Activated CD8-positive, alpha-beta memory T cell treated with anti-CD3 and anti-CD28 coated beads for 24 hours (primary cell): ENCODE results near the gene G6PC2.
"Not testable (repeated sequence)": the region's sequence is repeated elsewhere in the genome, so short reads cannot be mapped to it uniquely, and the experiment has no call there.

Source experiments
- DNase-seq: peaks from one replicate; pipeline ENCODE4 v3.0.0-alpha.2; 2020

The G6PC2 gene

GRCh38 chr2:168907940-168908662 is 7.0 kb downstream of the G6PC2 start:
- DNase-seq, result no peak

DNA sequence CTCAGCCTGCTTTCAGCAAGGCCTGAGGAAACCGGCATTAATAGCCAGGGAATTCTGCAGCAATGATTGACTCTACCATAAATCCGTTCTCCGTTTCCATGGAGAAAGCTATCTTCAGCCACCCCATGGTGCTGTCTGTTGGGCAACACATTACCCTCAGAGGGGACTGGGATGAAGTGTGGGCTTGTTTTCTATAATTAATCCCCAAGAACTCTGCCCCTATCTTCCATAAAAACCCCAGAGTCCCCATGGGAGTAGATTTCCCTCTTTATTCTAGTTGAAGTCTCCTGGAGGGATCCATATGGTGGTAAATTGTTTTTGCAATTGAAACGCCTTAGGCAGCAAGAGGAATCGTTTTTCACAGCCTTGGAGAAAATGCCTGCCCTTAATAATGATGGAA is 9.2 kb downstream of the G6PC2 start:
- DNase-seq, result no peak

- no peak for DNase-seq
Measured at GRCh38 chr2:168912466-168912865, 11.4 kb downstream of the G6PC2 start.

- DNase-seq, result no peak
Measured at GRCh38 chr2:168912901-168913369, 11.8 kb downstream of the G6PC2 start.

DNA sequence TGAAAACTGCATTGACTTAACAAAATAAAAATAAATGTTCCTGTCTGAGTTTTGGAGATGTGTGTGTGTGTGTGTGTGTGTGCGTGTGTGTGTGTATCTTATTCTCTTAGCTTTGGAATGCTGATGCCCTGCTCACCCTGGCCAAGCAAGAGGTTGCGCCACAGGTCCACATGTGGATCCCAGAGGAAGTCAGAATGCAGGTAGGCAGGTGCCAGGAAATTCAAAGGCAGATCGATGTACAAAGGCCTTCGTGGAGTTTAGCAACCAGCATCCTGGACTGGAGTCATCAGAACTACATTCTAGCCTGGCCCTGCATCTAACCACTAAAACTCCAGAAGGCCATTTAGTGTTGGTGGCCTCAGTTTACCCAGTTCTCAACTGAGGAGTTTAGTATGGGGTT is 12.4 kb downstream of the G6PC2 start:
- no peak for DNase-seq

GRCh38 chr2:168915441-168916330 is 14.6 kb downstream of the G6PC2 start:
- DNase-seq, result no peak

- DNase-seq, result no peak
Measured at GRCh38 chr2:168916331-168916675, 15.2 kb downstream of the G6PC2 start.

DNA sequence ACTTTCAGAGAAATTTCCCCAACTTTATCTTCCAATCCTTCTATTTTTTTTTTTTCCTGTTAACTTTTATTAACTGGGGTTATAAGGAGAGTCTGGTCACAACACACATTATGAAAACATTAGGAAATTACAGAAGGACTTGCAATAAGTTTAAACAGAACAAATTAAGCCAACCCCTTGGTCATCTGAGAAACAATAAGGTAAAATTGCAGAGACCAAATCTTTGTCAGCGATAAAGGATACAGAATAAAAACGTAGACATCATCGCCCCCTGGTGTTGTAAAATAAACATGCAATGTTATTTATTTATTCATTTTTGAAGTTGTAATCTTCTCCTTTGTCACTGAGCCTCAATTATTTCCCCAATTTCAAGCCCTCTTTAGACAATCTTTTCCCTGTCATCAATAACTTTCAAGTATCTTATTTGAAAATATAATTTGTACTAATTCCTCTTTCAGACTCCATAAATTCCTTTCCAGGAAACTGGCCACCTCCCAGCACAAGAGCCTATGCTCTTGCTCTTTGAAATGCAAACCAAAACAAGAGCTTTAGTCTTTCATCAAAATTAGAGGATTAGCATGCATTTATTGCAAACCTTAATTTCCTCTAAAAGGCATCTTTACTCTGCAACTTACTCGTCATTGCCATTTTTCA is 19.5 kb downstream of the G6PC2 start:
- no peak for DNase-seq

DNA sequence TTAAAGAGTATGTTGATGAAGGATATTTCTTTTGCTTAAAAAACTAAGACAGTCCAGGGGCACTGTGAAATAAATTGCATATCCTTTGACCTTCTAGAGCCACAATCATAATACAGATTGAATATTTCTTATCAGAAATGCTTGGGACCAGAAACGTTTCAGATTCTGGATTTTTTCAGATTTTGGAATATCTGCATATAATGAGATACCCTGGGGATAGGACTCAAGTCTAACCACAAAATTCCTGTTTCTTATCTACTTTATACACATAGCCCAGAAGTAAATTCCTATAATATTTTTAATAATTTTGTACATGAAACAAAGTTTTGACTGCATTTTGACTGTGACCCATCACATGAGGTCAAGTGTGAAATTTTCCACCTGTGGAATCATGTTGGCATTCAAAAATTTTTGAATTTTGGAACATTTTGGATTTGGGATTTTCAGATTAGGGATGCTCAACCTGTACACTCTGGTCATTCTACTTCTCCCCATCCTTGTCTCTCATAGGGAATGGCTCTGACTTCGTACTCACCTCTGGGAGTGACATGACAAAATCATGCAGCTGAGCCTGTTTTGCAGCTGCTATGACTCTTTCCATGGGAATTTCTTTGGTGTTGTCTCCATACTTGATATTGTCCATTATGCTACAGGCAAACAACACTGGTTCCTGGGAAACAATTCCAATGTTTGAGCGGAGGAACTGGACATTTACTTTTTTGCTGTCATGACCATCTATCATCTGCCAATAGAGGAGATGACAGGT is 25.7 kb downstream of the G6PC2 start:
- no peak for DNase-seq

- no peak for DNase-seq
Measured at GRCh38 chr2:168928113-168928831, 27.2 kb downstream of the G6PC2 start.

DNA sequence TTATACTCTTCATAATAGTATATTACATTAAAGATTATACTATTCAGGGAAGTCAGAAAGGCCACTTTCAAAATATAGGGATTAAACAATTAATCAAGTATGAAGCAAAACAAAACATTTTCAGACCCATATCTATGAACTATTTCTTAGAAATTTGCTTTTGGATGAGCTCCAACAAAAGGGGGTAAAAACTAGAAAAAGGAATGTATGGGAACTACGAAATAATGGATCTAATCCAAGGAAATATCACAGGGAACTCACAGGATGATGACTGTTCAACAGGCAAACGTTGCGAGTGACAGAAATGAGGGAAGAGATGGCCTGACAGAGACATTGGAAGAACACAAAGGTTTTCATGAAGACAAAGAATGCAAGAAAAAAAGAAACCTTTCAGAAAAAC is 27.9 kb downstream of the G6PC2 start:
- no peak for DNase-seq

DNA sequence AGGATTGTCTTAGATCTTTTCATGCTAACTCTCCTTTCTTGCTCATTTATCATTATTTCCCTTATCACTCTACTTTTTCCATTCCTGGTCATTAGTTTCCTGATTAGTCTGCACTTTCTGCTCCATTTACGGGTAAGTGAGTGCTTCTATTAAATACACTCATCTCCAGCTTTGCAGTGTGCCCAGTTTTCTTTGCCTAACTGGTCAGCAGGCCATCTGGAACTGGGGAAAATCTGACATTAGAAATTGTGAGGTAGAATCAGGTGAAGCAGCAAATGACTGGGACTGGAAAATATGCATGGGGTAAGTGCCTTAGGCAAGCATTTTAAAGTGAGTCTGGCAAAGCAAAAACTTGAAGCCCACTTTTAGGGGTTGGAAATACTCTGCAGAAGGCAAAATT is 29.2 kb downstream of the G6PC2 start:
- no peak for DNase-seq

- DNase-seq, result not testable (repeated sequence)
Measured at GRCh38 chr2:168932174-168932573, 31.1 kb downstream of the G6PC2 start.

DNA sequence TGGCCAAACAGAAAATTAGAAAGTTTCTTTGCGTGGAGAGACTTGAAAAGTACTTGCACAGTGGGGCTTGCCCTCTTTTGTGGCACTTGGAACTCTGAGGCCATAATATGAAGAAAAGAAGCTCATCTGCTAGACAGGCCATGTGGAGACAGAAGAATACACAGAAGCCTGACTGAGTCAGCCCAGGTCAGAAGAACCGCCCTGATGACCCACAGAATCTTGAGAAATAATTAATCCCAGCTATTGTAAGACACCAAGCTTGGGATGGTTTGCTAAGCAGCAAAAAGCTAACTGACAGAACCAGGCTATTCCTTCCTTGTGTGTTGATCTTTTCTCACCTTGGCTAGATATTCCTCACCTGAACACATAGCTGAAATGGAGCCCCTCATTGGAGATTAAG is 33.7 kb downstream of the G6PC2 start:
- DNase-seq, result no peak

DNA sequence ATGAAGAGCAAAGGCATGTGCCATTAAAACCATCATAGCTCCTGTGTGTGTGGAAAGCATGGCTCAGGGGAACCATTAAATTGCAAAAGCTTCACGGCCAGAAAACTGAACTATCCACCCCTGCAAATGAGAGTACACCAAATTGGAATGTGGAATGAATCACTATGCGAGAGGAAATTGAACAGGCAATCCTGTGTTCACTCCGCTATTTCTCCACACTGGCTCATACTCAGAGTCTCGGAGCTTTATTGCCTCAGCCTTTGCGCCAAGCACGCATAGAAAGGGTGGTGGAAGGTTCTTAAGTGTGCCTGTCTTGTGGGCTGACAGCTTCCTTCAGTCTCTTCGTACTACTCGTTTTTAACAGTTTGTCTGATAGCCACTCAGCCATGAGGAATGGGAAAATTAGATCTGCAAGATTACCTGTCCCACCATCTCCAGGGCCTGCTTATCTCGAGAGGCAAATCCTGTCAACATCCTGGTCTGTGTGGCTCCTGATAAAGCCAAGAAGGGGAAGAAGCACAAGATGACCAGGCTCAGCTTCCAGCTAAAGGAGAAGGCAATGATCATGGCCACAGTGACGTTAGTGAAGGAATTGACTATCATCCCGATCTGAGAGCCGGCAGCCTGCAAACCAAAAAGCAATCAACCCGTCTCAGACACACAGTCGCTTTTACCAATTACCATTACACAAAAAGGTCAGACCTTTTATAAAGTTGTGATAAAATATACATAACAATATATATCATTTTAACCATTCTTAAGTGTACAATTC is 34.9 kb downstream of the G6PC2 start:
- no peak for DNase-seq

- no peak for DNase-seq
Measured at GRCh38 chr2:168939061-168939460, 38.0 kb downstream of the G6PC2 start.

DNA sequence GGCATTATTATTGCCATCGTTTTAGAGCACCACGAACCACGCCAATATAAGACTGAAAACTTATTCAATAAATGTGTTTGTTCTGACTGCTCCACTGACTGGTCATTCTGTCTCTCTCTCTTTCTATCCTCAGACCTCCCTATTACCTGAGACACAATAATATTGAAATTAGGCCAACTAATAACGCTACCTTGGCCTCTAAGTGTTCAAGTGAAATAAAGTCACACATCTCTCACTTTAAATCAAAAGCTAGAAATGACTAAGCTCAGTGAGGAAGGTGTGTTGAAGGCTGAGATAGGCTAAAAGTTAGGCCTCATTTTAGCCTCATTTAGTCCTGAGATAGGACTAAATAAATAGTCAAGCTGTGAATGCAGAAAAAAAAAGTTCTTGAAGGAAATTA is 38.8 kb downstream of the G6PC2 start:
- DNase-seq, result no peak

- no peak for DNase-seq
Measured at GRCh38 chr2:168941297-168941696, 40.2 kb downstream of the G6PC2 start.

DNA sequence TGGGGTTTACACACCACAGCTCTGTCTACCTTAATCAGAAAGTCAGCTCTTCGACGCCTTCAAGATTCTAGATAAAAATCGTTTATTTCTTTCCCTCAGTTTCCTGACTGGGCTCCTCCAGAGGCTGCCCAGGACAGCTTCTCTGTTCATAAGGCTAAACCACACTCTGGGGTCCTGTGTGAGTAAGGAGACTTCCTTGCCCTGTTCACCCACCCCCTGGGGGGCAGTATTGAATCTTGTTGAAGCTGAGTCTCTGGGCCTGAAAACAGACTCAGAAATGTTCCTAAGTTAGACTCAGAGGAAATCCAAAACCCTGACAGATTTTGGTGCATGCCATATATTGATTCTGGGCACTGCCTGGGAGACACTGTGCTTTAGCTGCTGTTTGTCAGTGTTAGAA is 43.0 kb downstream of the G6PC2 start:
- DNase-seq, result no peak

GRCh38 chr2:168945508-168945907 is 44.4 kb downstream of the G6PC2 start:
- DNase-seq, result no peak

- no peak for DNase-seq
Measured at GRCh38 chr2:168948621-168949212, 47.6 kb downstream of the G6PC2 start.
